Fibroblast of the aortic adventitia (primary cell): ENCODE measurements around the gene SIGLEC8. TPM values are rescaled to one million over a fixed set of nuclear protein-coding genes. Genes with fewer than 3 reads are reported as not detected.
"Not testable (repeated sequence)": the region's sequence is repeated elsewhere in the genome, so short reads cannot be mapped to it uniquely, and the experiment has no call there.

Experiments used
- DNase-seq: peaks from one replicate; pipeline ENCODE4 v3.0.0-alpha.2; 2010; ENCODE audit warnings: low read depth
- H3K4me3 ChIP-seq: 2 replicates; pipeline ENCODE4 v1.5.1; 2011; ENCODE audit warnings: low read depth, mild to moderate bottlenecking, control low read depth, low read length, moderate library complexity
- total RNA-seq: library from RNA; depleted of rRNA; stranded (reverse); fragments of >200 nt; gene quantifications from 2 replicates; pipeline ENCODE4 v1.2.3, GENCODE V29; 2012; ENCODE audit warnings: low replicate concordance
- TF ChIP-seq, protein P1 (sequence below): IDR thresholded peaks from 2 replicates; pipeline ENCODE4 v1.5.1; 2011; ENCODE audit warnings: mild to moderate bottlenecking, low read length, control low read depth, inconsistent platforms; ENCODE audit not compliant: insufficient read depth

SIGLEC8 gene
- total RNA-seq, 1 donor, result not detected

DNA sequence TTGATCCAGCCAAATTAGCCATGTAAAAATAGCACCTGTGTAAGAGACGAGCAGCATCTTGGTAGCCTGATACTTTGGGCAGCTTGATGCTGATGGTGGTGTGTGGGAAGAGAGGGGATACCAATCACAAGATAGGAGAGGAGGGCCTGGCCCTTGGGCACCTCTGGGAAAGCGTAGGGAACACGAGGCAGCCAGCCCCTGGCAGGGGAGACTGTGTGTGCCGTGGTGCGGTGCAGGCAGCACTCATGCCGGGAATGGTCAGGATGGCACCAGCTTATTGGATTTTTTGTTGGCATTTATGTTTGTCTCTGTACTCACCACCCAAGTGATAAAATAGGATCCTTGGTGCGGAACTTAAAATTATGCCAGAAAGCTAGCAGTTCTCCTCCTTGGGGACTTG, 10.2 kb downstream of the SIGLEC8 start:
- no peak overlapping the region for H3K4me3 ChIP-seq
- DNase-seq, result no peak
- TF ChIP-seq, protein P1, sequence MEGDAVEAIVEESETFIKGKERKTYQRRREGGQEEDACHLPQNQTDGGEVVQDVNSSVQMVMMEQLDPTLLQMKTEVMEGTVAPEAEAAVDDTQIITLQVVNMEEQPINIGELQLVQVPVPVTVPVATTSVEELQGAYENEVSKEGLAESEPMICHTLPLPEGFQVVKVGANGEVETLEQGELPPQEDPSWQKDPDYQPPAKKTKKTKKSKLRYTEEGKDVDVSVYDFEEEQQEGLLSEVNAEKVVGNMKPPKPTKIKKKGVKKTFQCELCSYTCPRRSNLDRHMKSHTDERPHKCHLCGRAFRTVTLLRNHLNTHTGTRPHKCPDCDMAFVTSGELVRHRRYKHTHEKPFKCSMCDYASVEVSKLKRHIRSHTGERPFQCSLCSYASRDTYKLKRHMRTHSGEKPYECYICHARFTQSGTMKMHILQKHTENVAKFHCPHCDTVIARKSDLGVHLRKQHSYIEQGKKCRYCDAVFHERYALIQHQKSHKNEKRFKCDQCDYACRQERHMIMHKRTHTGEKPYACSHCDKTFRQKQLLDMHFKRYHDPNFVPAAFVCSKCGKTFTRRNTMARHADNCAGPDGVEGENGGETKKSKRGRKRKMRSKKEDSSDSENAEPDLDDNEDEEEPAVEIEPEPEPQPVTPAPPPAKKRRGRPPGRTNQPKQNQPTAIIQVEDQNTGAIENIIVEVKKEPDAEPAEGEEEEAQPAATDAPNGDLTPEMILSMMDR, result no peak

DNA sequence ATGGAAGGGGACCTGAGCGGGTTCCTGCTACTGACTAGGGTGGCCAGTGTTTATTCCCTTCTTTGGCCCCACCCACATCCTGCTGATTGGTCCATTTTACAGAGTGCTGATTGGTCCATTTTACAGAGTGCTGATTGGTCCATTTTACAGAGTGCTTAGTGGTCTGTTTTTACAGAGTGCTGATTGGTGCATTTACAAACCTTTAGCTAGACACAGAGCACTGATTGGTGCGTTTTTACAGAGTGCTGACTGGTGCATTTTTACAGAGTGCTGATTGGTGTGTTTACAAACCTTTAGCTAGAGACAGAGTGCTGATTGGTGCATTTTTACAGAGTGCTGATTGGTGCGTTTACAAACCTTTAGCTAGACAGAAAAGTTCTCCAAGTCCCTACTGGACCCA, 10.7 kb downstream of the SIGLEC8 start:
- H3K4me3 ChIP-seq, DNase-seq: not testable (repeated sequence)

DNA sequence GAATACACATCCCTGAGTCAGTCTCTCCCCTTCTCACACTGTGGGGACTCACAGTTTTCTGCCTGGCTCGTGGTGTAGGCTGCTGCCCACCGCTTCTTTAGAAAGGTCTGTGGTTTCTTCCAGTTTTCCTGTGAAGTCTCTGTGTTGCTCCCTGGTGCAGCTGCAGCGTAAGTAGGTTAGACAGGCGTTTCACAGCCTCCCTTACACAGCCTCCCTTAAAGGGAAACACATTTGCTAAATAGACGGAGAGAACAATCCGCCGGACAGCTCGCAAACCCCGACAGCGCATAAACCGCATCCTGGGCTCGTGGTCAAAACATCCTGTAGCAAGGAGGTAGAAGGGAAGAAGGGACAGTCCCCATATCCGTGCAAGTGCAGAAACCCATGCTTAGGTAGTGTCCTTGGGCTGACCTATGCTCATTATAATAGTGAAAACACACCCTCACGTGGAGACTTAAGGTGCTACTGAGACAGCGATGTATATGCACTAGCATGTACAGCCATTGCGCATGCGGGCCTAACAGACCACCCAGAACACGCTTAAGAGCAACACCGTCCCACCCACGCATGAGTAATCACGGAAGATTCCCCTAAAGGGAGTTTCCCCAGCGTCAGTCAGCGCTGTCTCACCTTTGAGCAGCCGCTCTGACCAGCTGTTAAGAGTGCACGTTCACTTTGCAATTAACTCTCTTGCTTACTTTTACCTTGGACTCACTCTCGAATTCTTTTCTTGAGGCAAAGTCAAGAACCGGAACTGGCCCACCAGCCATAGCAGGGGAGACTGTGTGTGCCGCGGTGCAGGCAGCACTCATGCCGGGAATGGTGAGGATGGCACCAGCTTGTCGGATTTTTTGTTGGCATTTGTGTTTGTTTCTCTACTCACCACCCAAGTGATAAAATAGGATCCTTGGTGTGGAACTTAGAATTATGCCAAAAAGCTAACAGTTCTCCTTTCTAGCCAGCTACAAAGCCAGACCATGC, 16.6 kb downstream of the SIGLEC8 start:
- H3K4me3 ChIP-seq, result no peak overlapping the region
- no peak for DNase-seq
- TF ChIP-seq, protein P1, result no peak

DNA sequence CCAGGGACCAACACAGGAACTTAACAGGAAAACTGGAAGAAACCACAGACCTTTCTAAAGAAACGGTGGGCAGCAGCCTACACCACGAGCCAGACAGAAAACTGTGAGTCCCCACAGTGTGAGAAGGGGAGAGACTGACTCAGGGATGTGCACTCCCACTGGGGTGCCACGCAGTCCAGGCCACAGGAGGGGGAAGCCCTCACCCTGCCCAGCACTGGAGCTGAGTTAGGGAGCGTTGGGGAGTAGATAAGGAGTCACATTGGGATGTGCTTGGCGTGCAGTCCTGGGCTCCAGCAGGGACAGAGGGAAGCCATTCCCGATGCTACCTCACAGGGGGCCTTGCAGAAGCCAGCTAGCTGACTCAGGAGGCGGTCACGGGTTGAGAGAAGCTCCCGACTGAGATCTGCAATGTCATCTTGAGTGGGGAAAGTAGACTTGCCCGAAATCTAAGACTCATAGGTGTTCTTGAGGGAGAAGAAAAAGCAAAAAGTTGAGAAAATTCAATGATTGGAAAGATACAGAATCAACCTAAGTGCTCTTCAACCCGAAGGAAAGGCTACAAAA, 17.3 kb downstream of the SIGLEC8 start:
- H3K4me3 ChIP-seq, result no peak overlapping the region
- no peak for DNase-seq
- TF ChIP-seq, protein P1, result no peak

DNA sequence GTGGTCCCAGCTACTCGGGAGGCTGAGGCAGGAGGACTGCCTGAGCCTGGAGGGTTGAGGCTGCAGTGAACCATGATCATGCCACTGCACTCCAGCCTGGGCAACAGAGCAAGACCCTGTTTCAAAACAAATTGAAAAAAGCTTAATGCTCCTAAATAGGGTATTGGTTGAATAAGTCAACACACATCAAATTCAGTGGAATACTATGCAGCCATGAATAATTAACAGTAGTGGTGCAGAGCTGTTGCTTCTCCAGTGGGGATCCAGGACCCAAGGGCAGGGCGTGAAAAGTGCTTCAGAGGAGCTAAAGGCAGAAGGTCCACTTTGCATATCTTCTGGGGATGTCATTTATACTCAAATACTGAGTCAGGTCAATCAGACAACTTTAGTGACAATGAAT, 18.2 kb downstream of the SIGLEC8 start:
- TF ChIP-seq, protein P1, result no peak
- no peak for DNase-seq
- no peak overlapping the region for H3K4me3 ChIP-seq

DNA sequence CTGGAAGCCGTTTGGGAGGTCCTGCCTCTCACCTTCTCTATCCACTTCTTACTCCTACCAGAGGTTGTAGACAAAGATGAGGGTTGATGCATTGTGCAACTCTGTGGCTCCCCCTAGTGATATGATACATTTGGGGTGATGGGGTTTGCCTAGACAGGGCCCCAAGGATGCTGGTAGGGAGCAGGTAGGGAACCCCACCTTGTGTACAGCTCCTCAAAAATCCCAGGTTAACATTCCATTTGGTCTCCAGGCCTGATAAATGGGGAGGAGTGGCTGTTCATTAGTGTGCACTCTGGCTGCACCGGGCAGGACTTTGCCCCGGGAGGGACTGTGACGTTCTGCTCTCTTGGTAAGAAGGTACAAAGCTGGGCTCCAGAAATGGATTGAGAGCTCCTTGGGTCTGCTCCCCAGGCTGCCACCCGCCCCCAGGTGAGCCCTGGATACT, 19.2 kb downstream of the SIGLEC8 start:
- H3K4me3 ChIP-seq, result no peak overlapping the region
- TF ChIP-seq, protein P1, result peak; percentile 38
- no peak for DNase-seq

DNA sequence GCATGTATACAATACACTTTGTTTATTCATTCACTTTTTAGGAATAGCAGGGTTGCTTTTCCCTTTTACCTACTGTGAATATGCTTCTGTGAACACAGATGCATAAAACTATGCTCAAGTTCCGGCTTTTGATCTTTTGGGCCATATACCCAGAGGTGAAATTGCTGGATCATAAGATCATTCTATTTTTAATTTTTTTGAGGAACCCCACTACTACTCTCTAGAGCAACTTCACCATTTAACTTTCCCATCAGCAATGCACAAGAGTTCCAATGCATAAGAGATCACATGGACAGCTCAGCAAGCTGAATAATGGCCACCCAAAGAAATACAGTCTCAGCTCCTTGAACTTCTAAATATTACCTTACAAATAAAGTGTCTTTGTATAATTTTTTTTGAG, 23.8 kb downstream of the SIGLEC8 start:
- H3K4me3 ChIP-seq, result no peak overlapping the region
- no peak for DNase-seq
- TF ChIP-seq, protein P1, result no peak
